Hematopoietic multipotent progenitor cell treated with erythropoietin and hydrocortisone succinate and interleukin-3 and kit ligand, for 6 days (in vitro differentiated cells): ENCODE results near the gene CCIN.
"Not testable (repeated sequence)": the region's sequence is repeated elsewhere in the genome, so short reads cannot be mapped to it uniquely, and the experiment has no call there.

Experiments
- DNase-seq: peaks from one replicate; pipeline ENCODE4 v3.0.0-alpha.2; 2015

The CCIN gene

GRCh38 chr9:36161187-36161586, 8.0 kb upstream of the CCIN start:
- DNase-seq: no peak

GRCh38 chr9:36162211-36162738, 6.9 kb upstream of the CCIN start:
- DNase-seq: no peak

DNA sequence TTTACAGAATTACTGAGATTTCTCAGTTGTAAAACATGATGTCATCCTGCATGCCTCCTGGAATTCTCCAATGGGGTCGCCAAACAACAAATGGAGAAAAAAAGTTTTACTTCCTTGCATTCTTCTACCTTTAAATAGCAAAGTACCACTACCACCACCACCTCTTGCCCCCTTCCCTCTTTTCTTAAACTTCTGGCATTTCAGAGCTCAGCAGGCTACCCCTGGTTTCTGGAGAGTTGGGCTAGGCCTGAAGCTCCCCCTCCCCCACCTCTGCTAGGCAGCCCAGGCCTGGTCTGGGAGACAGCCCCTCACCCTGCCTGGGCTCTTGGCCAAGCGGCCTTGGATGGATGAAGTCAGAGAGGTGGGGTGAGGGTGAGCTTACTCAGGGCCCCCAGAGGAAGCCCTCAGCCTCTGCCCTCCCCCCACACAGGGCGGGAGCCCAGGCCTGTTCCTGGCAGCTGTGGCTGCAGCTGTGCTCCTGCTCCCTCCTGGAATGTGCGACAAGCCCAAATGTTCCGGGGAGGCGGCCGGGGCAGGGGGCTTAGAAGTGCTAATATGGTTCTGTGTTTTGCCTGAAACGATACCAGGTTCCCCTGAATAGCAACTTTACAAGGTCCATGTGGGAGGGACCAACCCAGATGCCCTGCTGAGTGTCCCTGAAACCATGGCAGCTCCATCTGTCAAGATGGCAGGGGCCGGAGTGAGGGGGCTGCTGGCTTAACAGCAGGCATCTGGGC, 6.0 kb upstream of the CCIN start:
- no peak for DNase-seq

DNA sequence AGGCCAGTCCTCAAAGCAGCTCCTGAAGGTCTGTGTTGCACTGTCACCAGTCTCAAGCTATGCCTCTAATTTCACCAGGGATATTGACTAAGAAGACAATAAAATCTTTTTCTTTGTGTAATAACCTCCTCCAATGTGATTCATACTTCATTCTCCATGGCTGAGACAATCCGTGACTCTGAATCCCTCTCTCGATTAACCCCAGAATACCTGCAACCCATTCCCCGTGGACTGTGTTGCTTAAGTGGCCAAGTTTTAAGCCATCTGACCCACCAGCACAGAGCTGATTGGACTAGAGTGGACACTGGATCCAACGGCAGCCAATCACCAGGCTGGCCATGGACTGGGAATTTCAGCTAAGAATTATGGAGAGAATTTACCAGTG, 5.4 kb upstream of the CCIN start:
- DNase-seq: no peak

GRCh38 chr9:36164372-36164771, 4.8 kb upstream of the CCIN start:
- DNase-seq: no peak

GRCh38 chr9:36164989-36165388, 4.2 kb upstream of the CCIN start:
- DNase-seq: no peak

DNA sequence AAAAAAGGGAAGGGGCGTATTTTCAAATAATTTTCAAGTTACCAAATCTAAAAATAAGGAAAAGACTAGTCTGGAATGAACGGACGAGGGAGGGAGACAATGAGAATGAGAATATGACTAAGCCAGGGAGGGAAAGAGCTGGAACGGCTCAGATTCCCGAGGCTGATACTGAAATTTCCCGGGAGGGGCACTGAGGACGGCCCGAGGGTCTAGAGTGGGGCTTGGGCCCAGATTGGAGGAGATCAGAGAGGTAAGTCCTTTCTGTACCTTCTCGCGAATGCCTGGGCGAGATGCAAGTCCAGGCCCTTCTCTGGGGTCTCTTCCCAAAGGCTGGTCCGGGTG, 3.4 kb upstream of the CCIN start:
- no peak for DNase-seq

GRCh38 chr9:36166168-36166927, 2.8 kb upstream of the CCIN start:
- peak; percentile 85 for DNase-seq

GRCh38 chr9:36169708-36170107, 520 bp downstream of the CCIN start:
- no peak for DNase-seq

GRCh38 chr9:36170531-36170930, 1.3 kb downstream of the CCIN start:
- no peak for DNase-seq

- DNase-seq: no peak
These were observed 4.7 kb downstream of the CCIN start for GRCh38 chr9:36173861-36174260.

DNA sequence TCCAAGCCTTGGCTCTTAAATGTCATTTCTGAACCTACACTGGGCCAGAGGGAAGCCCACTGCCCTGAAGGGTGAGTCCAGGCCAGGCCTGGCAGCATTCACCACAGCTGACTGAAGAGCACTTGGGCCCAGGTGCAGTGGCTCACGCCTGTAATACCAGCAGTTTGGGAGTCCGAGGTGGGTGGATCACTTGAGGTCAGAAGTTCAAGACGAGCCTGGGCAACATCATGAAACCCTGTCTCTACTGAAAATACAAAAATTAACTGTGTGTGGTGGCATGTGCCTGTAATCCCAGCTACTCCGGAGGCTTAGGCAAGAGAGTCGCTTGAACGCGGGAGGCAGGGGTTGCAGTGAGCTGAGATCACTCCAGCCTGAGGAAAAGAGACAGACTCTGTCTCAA, 5.1 kb downstream of the CCIN start:
- DNase-seq: no peak

GRCh38 chr9:36174731-36175130, 5.5 kb downstream of the CCIN start:
- DNase-seq: no peak

DNA sequence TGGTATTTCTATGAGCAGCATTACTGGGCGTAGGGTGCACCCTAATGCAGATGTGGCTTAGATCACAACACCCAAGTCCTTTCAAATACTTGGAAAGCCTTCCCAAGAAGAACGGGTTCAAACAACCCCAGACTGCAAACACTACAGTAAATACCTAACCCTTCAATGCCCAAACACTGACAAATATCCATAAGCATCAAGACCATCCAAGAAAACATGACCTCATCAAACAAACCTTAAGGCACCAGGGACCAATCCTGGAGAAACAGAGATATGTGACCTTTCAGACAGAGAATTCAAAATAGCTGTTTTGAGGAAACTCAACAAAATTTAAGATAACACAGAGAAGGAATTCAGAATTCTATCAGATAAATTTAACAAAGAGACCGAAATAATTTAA, 6.0 kb downstream of the CCIN start:
- DNase-seq: not testable (repeated sequence)

- not testable (repeated sequence) for DNase-seq
These were observed 7.3 kb downstream of the CCIN start for GRCh38 chr9:36176496-36176895.

DNA sequence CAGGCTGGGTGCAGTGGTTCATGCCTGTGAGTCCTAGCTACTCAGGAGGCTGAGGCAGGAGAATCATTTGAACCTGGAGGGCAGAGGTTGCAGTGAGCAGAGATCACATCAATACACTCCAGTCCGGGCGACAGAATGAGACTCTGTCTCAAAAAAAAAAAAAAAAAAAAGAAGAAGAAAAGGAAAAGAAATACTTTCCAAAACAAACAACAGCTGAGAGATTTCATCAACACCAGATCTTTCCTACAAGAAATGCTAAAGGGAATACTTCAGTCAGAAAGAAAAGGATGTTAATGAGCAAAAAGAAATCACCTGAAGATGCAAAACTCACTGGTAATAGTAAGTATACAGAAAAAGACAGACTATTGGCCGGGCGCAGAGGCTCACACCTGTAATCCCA, 8.4 kb downstream of the CCIN start:
- DNase-seq: no peak

DNA sequence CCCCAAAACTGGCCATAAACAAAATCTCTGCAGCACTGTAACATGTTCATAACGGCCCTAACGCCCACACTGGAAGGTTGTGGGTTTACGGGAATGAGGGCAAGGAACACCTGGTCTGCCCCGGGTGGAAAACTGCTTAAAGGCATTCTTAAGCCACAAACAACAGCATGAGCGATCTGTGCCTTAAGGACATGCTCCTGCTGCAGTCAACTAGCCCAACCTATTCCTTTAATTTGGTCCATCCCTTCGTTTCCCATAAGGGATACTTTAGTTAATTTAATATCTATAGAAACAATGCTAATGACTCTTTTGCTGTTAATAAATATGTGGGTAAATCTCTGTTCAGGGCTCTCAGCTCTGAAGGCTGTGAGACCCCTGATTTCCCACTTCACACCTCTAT, 11.1 kb downstream of the CCIN start:
- not testable (repeated sequence) for DNase-seq

DNA sequence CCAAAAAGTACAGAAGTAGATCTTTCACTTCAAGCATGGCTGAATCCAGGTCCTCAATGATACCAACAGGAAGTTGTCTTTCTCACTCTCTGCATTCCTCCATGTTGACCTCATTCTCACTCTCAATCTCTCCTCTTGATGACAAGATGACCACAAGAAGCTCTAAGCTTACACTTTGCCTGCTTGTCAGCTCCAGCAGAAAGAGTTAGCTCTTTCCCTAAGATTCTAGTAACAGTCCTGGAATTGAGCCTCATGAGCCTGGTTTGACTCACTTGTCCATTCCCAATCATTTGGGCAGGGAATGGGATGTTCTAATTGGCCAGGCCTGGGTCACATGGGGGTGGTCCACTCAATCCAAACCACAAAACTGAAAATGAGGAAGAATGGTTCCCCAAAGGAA, 18.2 kb downstream of the CCIN start:
- DNase-seq: no peak

GRCh38 chr9:36188212-36188611, 19.0 kb downstream of the CCIN start:
- no peak for DNase-seq

DNA sequence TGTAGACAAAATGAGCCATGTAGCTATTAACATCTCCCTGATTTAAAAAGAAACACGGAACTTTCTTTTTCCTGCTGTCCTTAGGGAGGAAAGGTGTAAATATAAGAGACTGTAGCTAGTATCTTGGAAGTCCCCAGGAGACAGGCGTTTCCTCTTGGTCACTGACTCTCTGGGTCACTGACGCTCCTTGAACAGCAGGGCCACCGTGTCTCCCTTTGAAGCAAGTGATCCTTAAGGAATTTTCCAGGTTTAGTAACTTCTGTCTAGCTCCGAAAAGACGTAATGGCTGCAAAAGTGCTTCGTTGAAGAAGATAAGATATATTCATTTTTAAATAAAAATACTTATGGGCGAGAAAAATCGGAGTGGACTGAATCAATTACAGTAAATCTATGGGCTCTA, 20.8 kb downstream of the CCIN start:
- DNase-seq: peak; percentile 32

DNA sequence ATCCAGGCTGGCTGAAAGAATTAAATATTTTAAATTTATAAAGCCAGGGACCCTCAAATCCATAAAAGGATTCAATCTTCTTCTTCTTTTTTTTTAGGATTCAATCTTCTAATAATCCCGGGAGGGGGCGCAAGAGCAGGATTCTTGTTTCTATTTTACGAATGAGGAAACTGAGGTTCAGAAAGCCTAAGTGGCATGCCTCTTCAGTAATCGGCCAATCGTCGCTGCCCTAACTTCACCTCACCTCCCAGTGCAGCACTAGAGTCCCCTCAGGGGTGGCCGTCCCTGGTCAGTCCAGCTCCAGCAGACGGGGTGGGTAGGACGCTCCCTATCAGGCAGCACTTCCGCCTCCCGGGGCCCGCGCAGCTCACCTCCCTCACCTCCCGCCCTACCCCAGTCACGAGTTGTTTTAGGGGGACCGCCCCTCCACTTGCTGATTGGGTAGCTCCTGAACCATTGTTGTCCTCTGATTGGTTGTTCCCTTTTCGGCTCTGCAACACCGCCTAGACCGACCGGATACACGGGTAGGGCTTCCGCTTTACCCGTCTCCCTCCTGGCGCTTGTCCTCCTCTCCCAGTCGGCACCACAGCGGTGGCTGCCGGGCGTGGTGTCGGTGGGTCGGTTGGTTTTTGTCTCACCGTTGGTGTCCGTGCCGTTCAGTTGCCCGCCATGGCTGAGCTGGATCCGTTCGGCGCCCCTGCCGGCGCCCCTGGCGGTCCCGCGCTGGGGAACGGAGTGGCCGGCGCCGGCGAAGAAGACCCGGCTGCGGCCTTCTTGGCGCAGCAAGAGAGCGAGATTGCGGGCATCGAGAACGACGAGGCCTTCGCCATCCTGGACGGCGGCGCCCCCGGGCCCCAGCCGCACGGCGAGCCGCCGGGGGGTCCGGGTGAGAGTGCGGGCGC, 21.5 kb downstream of the CCIN start, which contains the start of gene CLTA:
TSS of gene CLTA (plus strand) at position 534 of the 902 bp plus-strand sequence. CDS start at position 670, 136 bp downstream.
- DNase-seq: peak; percentile 100

DNA sequence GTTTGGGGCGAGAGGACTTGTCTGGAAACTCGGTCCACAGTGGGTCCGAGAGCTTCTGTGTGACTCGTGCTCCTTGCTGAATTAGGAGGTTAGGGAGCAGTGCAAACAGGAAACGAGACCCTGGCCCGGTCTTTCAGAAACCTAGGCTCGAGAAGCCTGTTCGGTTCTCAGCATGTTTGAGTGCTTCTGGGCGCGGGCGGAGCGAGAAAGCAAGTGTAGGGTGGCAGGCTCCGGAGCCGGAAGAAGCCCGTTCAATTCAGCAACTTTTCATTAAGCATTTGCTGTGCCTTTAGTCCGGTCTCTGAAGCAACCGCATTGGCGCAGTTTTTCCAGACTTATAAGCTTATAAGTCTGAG, 22.1 kb downstream of the CCIN start:
- DNase-seq: peak; percentile 61

DNA sequence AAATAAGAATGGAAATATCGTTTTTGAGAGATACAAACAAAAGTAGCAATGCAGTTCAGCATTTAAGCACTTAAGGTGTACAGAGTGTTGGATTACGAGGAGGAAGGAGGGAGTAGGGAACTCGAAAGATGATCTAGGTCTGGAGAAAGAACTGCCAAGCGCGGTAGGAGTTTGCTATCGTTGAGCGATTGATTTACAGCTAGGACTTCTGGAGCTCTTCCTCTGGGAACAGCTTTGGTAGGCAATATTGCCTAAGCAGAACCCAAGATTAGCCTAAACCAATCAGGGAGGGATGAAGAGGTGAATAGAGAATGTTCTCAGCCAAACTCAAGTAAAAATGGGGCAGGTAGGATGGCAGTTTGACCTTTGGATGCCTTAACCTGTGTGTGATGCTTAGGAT, 22.5 kb downstream of the CCIN start:
- DNase-seq: peak; percentile 32
